NCI-H1417 treated with DMSO at 0.1 percent for 48 hours (cell line): Measurements from ENCODE around the gene SLC4A7.
"Not testable (repeated sequence)": the region's sequence is repeated elsewhere in the genome, so short reads cannot be mapped to it uniquely, and the experiment has no call there.

Experiments
- DNase-seq: peaks from one replicate; lab custom pipeline; 2025; lab: John Stamatoyannopoulos, UW

Gene SLC4A7

GRCh38 chr3:27487383-27487782 is 3.2 kb upstream of the SLC4A7 start:
- DNase-seq: no peak

GRCh38 chr3:27486336-27486735 is 2.2 kb upstream of the SLC4A7 start:
- DNase-seq: no peak

- peak; percentile 36 for DNase-seq
Observed at GRCh38 chr3:27485866-27486265, 1.7 kb upstream of the SLC4A7 start.

GRCh38 chr3:27483117-27484014 is 818 bp downstream of the SLC4A7 start:
- no peak for DNase-seq

- no peak for DNase-seq
Observed at GRCh38 chr3:27479806-27480543, 4.2 kb downstream of the SLC4A7 start.

- DNase-seq: no peak
Observed at GRCh38 chr3:27471923-27472550, 12.1 kb downstream of the SLC4A7 start.

GRCh38 chr3:27468283-27468886 is 15.8 kb downstream of the SLC4A7 start:
- no peak for DNase-seq

- DNase-seq: no peak
Observed at GRCh38 chr3:27467545-27467944, 16.6 kb downstream of the SLC4A7 start.

- no peak for DNase-seq
Observed at GRCh38 chr3:27464646-27465045, 19.5 kb downstream of the SLC4A7 start.

- DNase-seq: no peak
Observed at GRCh38 chr3:27462228-27462627, 22.0 kb downstream of the SLC4A7 start.

GRCh38 chr3:27458929-27459328 is 25.3 kb downstream of the SLC4A7 start:
- no peak for DNase-seq

- no peak for DNase-seq
Observed at GRCh38 chr3:27456554-27456953, 27.6 kb downstream of the SLC4A7 start.

- no peak for DNase-seq
Observed at GRCh38 chr3:27454914-27455313, 29.3 kb downstream of the SLC4A7 start.

- no peak for DNase-seq
Observed at GRCh38 chr3:27454461-27454860, 29.7 kb downstream of the SLC4A7 start.

- no peak for DNase-seq
Observed at GRCh38 chr3:27452368-27453090, 31.7 kb downstream of the SLC4A7 start.

GRCh38 chr3:27451842-27452241 is 32.3 kb downstream of the SLC4A7 start:
- no peak for DNase-seq

GRCh38 chr3:27451251-27451650 is 32.9 kb downstream of the SLC4A7 start:
- no peak for DNase-seq

- DNase-seq: no peak
Observed at GRCh38 chr3:27449530-27450150, 34.5 kb downstream of the SLC4A7 start.

GRCh38 chr3:27442995-27443394 is 41.2 kb downstream of the SLC4A7 start:
- DNase-seq: not testable (repeated sequence)

GRCh38 chr3:27438352-27438751 is 45.8 kb downstream of the SLC4A7 start:
- not testable (repeated sequence) for DNase-seq

- no peak for DNase-seq
Observed at GRCh38 chr3:27431116-27431515, 53.1 kb downstream of the SLC4A7 start.
